ENCODE results near the gene PSMA6.

GRCh38 chr14:35349496-35350365 is 57.5 kb downstream of the PSMA6 start:
- no peak for TF ChIP-seq CTCF (conservative IDR thresholded peaks at IDR 0.05; ENCODE audit: low read depth, low read length)
- no peak for TF ChIP-seq EZH2 (IDR thresholded peaks at IDR 0.05; ENCODE audit: low read length, unreplicated experiment)

Measured in PC-3 (cell line).